ENCODE results near the gene ATP1A3. TPM values are rescaled to one million over a fixed set of nuclear protein-coding genes. Genes with fewer than 3 reads are reported as not detected.
"Not testable (repeated sequence)": the region's sequence is repeated elsewhere in the genome, so short reads cannot be mapped to it uniquely, and the experiment has no call there.

ATP1A3 gene
- total and polyA plus RNA-seq, 2 of the 13 experiments (the other 11 are each of a cell fraction or from before 2014, with no cell fraction given), result 0.01 to 0.04 TPM

- H3K27ac ChIP-seq (ENCODE audit: extremely low read length, insufficient read depth, low read length); H3K4me3 ChIP-seq (replicated peaks in 1 of 3; ENCODE audit: insufficient read depth in 1 of 3, low read depth in 2 of 3, low read length in 3 of 3); intact Hi-C loops (cut with micrococcal nuclease; ENCODE audit: unreplicated experiment); H3K9ac ChIP-seq (ENCODE audit: insufficient read depth, low read depth, low read length); H3K4me1 ChIP-seq (ENCODE audit: insufficient read depth, low read length); CTCF ChIA-PET (ENCODE audit: low intra/inter-chr PET ratio, low total read pairs); BruUV-seq (replicated peaks); H3K36me3 ChIP-seq (replicated peaks in 1 of 2; ENCODE audit: control insufficient read depth in 1 of 2, insufficient read depth in 2 of 2, low read length in 2 of 2); H3K9me3 ChIP-seq (ENCODE audit: low read length); ATAC-seq; H3K79me2 ChIP-seq (ENCODE audit: insufficient read depth, low read length); H3K4me2 ChIP-seq (ENCODE audit: low read depth, low read length); DNase-seq (ENCODE audit: low spot score); H4K20me1 ChIP-seq (ENCODE audit: insufficient read depth, low read length); FAIRE-seq; H2AFZ ChIP-seq (ENCODE audit: low read length); POLR2A ChIA-PET: not testable (repeated sequence)
- peaks cover 10 to 51% of the 10 kb centered on the region in 2 experiments; a peak in 4 of 5 replicates for H3K27me3 ChIP-seq (ENCODE audit: control insufficient read depth in 1 of 2, insufficient read depth in 2 of 2, low read length in 2 of 2)
- in situ Hi-C loops (cut with HindIII; ENCODE audit: extremely low pct_ligation_motif_present, low pct_unique_long_range_greater_than_20kb), result loop anchor here (10.0 kb wide), 1 partner anchor 54 kb away; the partner anchor contains the start of gene ARHGEF1
- peak; percentile 80 for TF ChIP-seq ZSCAN22 (CRISPR knock-in tag; IDR thresholded peaks at IDR 0.05)
Observed at GRCh38 chr19:41939209-41939608, 54.8 kb downstream of the ATP1A3 start.

GRCh38 chr19:41937525-41938468 lies 56.2 kb downstream of the ATP1A3 start:
- H3K9me3 ChIP-seq (ENCODE audit: low read length), result no peaks in the 10 kb centered on the region
- H2AFZ ChIP-seq (ENCODE audit: low read length), result no peak overlapping the region
- H3K4me3 ChIP-seq (replicated peaks in 1 of 3; ENCODE audit: insufficient read depth in 1 of 3, low read depth in 2 of 3, low read length in 3 of 3), result no peak overlapping the region
- in situ Hi-C loops (cut with HindIII; ENCODE audit: extremely low pct_ligation_motif_present, low pct_unique_long_range_greater_than_20kb) (loop anchor here (10.0 kb wide), 1 partner anchor 53 kb away; the partner anchor contains the start of gene ARHGEF1), intact Hi-C loops (cut with micrococcal nuclease; ENCODE audit: unreplicated experiment) (no loop called here)
- DNase-seq (ENCODE audit: low spot score) (no peak), FAIRE-seq (no peak), ATAC-seq (no peak)
- peaks cover 14 to 64% of the 10 kb centered on the region in 2 experiments; a peak in 4 of 5 replicates for H3K27me3 ChIP-seq (ENCODE audit: control insufficient read depth in 1 of 2, insufficient read depth in 2 of 2, low read length in 2 of 2)
- no peaks in the 10 kb centered on the region for H3K4me1 ChIP-seq (ENCODE audit: insufficient read depth, low read length)
- H3K36me3 ChIP-seq (replicated peaks in 1 of 2; ENCODE audit: control insufficient read depth in 1 of 2, insufficient read depth in 2 of 2, low read length in 2 of 2), result no peaks in the 10 kb centered on the region
- peaks cover 6% of the 10 kb centered on the region; the same call in 1 of the 2 replicates for H4K20me1 ChIP-seq (ENCODE audit: insufficient read depth, low read length)
- TF ChIP-seq, protein P1, sequence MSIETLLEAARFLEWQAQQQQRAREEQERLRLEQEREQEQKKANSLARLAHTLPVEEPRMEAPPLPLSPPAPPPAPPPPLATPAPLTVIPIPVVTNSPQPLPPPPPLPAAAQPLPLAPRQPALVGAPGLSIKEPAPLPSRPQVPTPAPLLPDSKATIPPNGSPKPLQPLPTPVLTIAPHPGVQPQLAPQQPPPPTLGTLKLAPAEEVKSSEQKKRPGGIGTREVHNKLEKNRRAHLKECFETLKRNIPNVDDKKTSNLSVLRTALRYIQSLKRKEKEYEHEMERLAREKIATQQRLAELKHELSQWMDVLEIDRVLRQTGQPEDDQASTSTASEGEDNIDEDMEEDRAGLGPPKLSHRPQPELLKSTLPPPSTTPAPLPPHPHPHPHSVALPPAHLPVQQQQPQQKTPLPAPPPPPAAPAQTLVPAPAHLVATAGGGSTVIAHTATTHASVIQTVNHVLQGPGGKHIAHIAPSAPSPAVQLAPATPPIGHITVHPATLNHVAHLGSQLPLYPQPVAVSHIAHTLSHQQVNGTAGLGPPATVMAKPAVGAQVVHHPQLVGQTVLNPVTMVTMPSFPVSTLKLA (IDR thresholded peaks at IDR 0.05), result peak; percentile 47
- TF ChIP-seq TOE1 (CRISPR knock-in tag; IDR thresholded peaks at IDR 0.05) (no peak), ZSCAN22 (CRISPR knock-in tag; IDR thresholded peaks at IDR 0.05) (peak; percentile 80)
- WGBS (ENCODE audit: low lambda C conversion rate), result 31% methylated on average over 20 of the region's 22 CpGs
- CTCF ChIA-PET (ENCODE audit: low intra/inter-chr PET ratio, low total read pairs), result no interaction called here
- no peak overlapping the region for H3K9ac ChIP-seq (ENCODE audit: insufficient read depth, low read depth, low read length)
- H3K27ac ChIP-seq (ENCODE audit: extremely low read length, insufficient read depth, low read length), result no peak overlapping the region
- BruUV-seq (replicated peaks), result no TSS peak
- no peaks in the 10 kb centered on the region for H3K79me2 ChIP-seq (ENCODE audit: insufficient read depth, low read length)
- POLR2A ChIA-PET, result no interaction called here
- H3K4me2 ChIP-seq (ENCODE audit: low read depth, low read length), result no peak overlapping the region

All from HepG2 (cell line).